Fibroblast of lung (primary cell): ENCODE data around the gene TNS1. TPM values are rescaled to one million over a fixed set of nuclear protein-coding genes. Genes with fewer than 3 reads are reported as not detected.

Experiments
- DNase-seq, 2 donors: peaks; one replicate each; pipeline versions ENCODE4 v3.0.0 to v3.0.0-alpha.2; 2010; ENCODE audit warnings: low read depth in 2 of 2
- H2AFZ ChIP-seq: 2 replicates; pipeline ENCODE4 v1.5.1; 2012; ENCODE audit warnings: low read length, control low read depth, inconsistent platforms
- H3K27ac ChIP-seq: 2 replicates; pipeline ENCODE4 v1.5.1; 2011; ENCODE audit warnings: low read length, control low read depth; ENCODE audit not compliant: insufficient read depth
- H3K27me3 ChIP-seq: 2 replicates; pipeline ENCODE4 v1.5.1; 2011; ENCODE audit warnings: mild to moderate bottlenecking, low read length; ENCODE audit not compliant: control insufficient read depth, insufficient read depth
- H3K36me3 ChIP-seq: 2 replicates; pipeline ENCODE4 v1.5.1; 2011; ENCODE audit warnings: low read length; ENCODE audit not compliant: control insufficient read depth, insufficient read depth
- H3K4me1 ChIP-seq: 2 replicates; pipeline ENCODE4 v1.5.1; 2011; ENCODE audit warnings: low read length; ENCODE audit not compliant: control insufficient read depth, insufficient read depth; ENCODE audit errors: extremely low read depth
- H3K4me2 ChIP-seq: 2 replicates; pipeline ENCODE4 v1.5.1; 2011; ENCODE audit warnings: low read length, control low read depth; ENCODE audit not compliant: insufficient read depth; ENCODE audit errors: extremely low read depth
- H3K4me3 ChIP-seq, 4 experiments: fragments of 200-600 bp in 1 of 4; sonication (generic) in 1 of 4; replicated peaks in 1 of 4; 2 replicates each; pipeline ENCODE4 v1.5.1; 2011 to 2016; ENCODE audit warnings: low read length in 4 of 4, low read depth in 3 of 4, mild to moderate bottlenecking in 3 of 4, control low read depth in 2 of 4, inconsistent platforms in 1 of 4, mixed read lengths in 1 of 4; ENCODE audit not compliant: insufficient read depth in 1 of 4; ENCODE audit errors: control extremely low read depth in 1 of 4
- H3K79me2 ChIP-seq: 2 replicates; pipeline ENCODE4 v1.5.1; 2012; ENCODE audit warnings: mild to moderate bottlenecking, low read length, inconsistent platforms; ENCODE audit not compliant: control insufficient read depth, insufficient read depth
- H3K9ac ChIP-seq: 2 replicates; pipeline ENCODE4 v1.5.1; 2011; ENCODE audit warnings: mild to moderate bottlenecking, low read length, control low read depth; ENCODE audit not compliant: insufficient read depth
- H3K9me3 ChIP-seq: 2 replicates; pipeline ENCODE4 v1.5.1; 2012; ENCODE audit warnings: low read depth, low read length; ENCODE audit not compliant: control insufficient read depth, insufficient read depth
- H4K20me1 ChIP-seq: 2 replicates; pipeline ENCODE4 v1.5.1; 2011; ENCODE audit warnings: low read length; ENCODE audit not compliant: control insufficient read depth, insufficient read depth; ENCODE audit errors: extremely low read depth
- CTCF ChIP-seq, 2 donors: IDR thresholded peaks in 1 of 2; conservative IDR thresholded peaks in 1 of 2; 1 replicate in 1 of 2; 2 replicates in 1 of 2; pipeline ENCODE4 v1.5.1; 2011 to 2012; ENCODE audit warnings: low read length in 2 of 2, control low read depth in 1 of 2, inconsistent platforms in 1 of 2, low read depth in 1 of 2, mild to moderate bottlenecking in 1 of 2
- EZH2 ChIP-seq: IDR thresholded peaks from 2 replicates; pipeline ENCODE4 v1.5.1; 2012; ENCODE audit warnings: low read length, control low read depth, mild to moderate bottlenecking; ENCODE audit errors: missing control alignments
- polyA plus RNA-seq, 2 donors: library from polyadenylated mRNA; depleted of rRNA in 1 of 2; stranded (reverse) in 1 of 2; unstranded in 1 of 2; fragments of >200 nt; gene quantifications; 2 replicates each; pipeline ENCODE4 v1.2.1, GENCODE V29; 2011 to 2012; ENCODE audit warnings: missing spikeins in 1 of 2
- total RNA-seq: library from RNA; depleted of rRNA; stranded (reverse); fragments of >200 nt; gene quantifications from 2 replicates; pipeline ENCODE4 v1.2.1, GENCODE V29; 2014

TNS1 gene
- total and polyA plus RNA-seq, 2 donors (not counting 1 experiment from before 2014, with no cell fraction given) = 44.4 to 47.1 TPM

- Histone ChIP-seq H3K9ac (no peak overlapping the region), H4K20me1 (no peaks in the 10 kb centered on the region), H3K36me3 (peaks cover 35% of the 10 kb centered on the region), H3K9me3 (no peaks in the 10 kb centered on the region), H3K4me2 (no peak overlapping the region), H2AFZ (no peak overlapping the region), H3K4me1 (peaks cover 7% of the 10 kb centered on the region), H3K4me3 (no peak overlapping the region), H3K79me2 (peaks cover 2% of the 10 kb centered on the region), H3K27ac (no peak overlapping the region), H3K27me3 (no peaks in the 10 kb centered on the region)
- TF ChIP-seq EZH2 (no peak), CTCF (conservative IDR thresholded peaks at IDR 0.05 in 1 of 2, IDR thresholded peaks at IDR 0.05 in 1 of 2; ENCODE audit: low read depth in 1 of 2, low read length in 2 of 2) (no peak)
- DNase-seq = no peak
These were observed 109.4 kb downstream of the TNS1 start for GRCh38 chr2:217893440-217893839.

DNA sequence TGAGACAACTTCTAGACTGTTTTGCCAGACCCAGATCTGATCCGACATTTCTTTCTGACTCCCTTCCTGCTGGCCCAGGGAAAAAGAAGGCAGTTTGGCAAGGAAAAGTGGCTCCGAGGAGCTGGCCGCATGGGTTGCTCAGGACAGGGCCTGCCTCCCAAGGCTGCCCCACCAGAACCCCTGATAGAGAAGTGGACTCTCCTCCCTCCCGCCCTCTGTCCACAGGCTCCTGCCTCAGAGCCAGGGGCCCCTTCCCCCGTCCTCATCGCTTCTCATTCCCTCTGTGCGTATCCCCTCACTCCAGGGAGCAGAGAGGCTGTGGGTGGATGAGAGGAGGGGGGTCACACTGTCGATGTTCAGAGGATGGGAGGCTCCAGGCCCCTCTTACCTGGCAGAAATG, 110.2 kb downstream of the TNS1 start:
- no peak overlapping the region for H3K4me3 ChIP-seq
- peaks cover 2% of the 10 kb centered on the region for H3K79me2 ChIP-seq
- DNase-seq = no peak
- H3K36me3 ChIP-seq = peaks cover 36% of the 10 kb centered on the region
- no peak overlapping the region for H3K27ac ChIP-seq
- H3K4me2 ChIP-seq = no peak overlapping the region
- no peak overlapping the region for H2AFZ ChIP-seq
- no peaks in the 10 kb centered on the region for H3K27me3 ChIP-seq
- no peaks in the 10 kb centered on the region for H3K9me3 ChIP-seq
- TF ChIP-seq EZH2 (no peak), CTCF (conservative IDR thresholded peaks at IDR 0.05 in 1 of 2, IDR thresholded peaks at IDR 0.05 in 1 of 2; ENCODE audit: low read depth in 1 of 2, low read length in 2 of 2) (no peak)
- H3K9ac ChIP-seq = no peak overlapping the region
- no peaks in the 10 kb centered on the region for H4K20me1 ChIP-seq
- H3K4me1 ChIP-seq = peaks cover 7% of the 10 kb centered on the region

GRCh38 chr2:217890445-217890844, 112.3 kb downstream of the TNS1 start:
- no peaks in the 10 kb centered on the region for H4K20me1 ChIP-seq
- H3K9me3 ChIP-seq = no peaks in the 10 kb centered on the region
- peak; percentile 83 for DNase-seq
- no peaks in the 10 kb centered on the region for H3K27me3 ChIP-seq
- no peak overlapping the region for H3K4me2 ChIP-seq
- peaks cover 31% of the 10 kb centered on the region for H3K36me3 ChIP-seq
- peak overlapping the region; percentile 34 for H3K27ac ChIP-seq
- H3K4me3 ChIP-seq = no peak overlapping the region
- peaks cover 7% of the 10 kb centered on the region for H3K4me1 ChIP-seq
- TF ChIP-seq EZH2 = no peak
- TF ChIP-seq CTCF (conservative IDR thresholded peaks at IDR 0.05 in 1 of 2, IDR thresholded peaks at IDR 0.05 in 1 of 2; ENCODE audit: low read depth in 1 of 2, low read length in 2 of 2) = peak in 1 of 2 donors; percentile 35
- peaks cover 2% of the 10 kb centered on the region for H3K79me2 ChIP-seq
- no peak overlapping the region for H2AFZ ChIP-seq
- no peak overlapping the region for H3K9ac ChIP-seq
